ENCODE measurements around the gene SERPIND1. TPM values are rescaled to one million over a fixed set of nuclear protein-coding genes. Genes with fewer than 3 reads are reported as not detected.
A peak's percentile ranks its signal among the peaks of the same experiment; 100 is the strongest.

The SERPIND1 gene
- total RNA-seq, 2 donors from 2014 or later = not detected

GRCh38 chr22:20783844-20784723 lies 10.2 kb downstream of the SERPIND1 start:
- WGBS = 80% methylated on average over 14 of the region's 14 CpGs
- H3K4me3 ChIP-seq = no peak overlapping the region
- intact Hi-C loops (cut with DNase I) = no loop called here
- H3K27ac ChIP-seq = no peak overlapping the region
- H3K36me3 ChIP-seq = peaks cover 0 to 4% of the 10 kb centered on the region in 2 donors
- no peaks in the 10 kb centered on the region for H3K4me1 ChIP-seq (replicated peaks)
- H3K9me3 ChIP-seq = no peaks in the 10 kb centered on the region
- TF ChIP-seq POLR2AphosphoS5 (IDR thresholded peaks at IDR 0.05) = peak; percentile 13
- TF ChIP-seq POLR2A (IDR thresholded peaks at IDR 0.05) = no peak
- peak in 3 of 4 experiments; percentile 46 to 56 (median 52) for TF ChIP-seq CTCF (IDR thresholded peaks at IDR 0.05)
- no peaks in the 10 kb centered on the region for H3K27me3 ChIP-seq (replicated peaks; ENCODE audit: insufficient read depth)
- DNase-seq (ENCODE audit: low spot score) = peak; percentile 55

- WGBS = 88% methylated on average over 3 of the region's 3 CpGs
Measured at GRCh38 chr22:20785415-20785814, 11.5 kb downstream of the SERPIND1 start.

GRCh38 chr22:20786048-20786447 lies 12.1 kb downstream of the SERPIND1 start:
- intact Hi-C loops (cut with DNase I) = no loop called here
- DNase-seq (ENCODE audit: low spot score) = no peak
- Histone ChIP-seq H3K4me1 (replicated peaks) (no peaks in the 10 kb centered on the region), H3K36me3 (peaks cover 0 to 4% of the 10 kb centered on the region in 2 donors), H3K4me3 (no peak overlapping the region), H3K9me3 (no peaks in the 10 kb centered on the region), H3K27ac (no peak overlapping the region), H3K27me3 (replicated peaks; ENCODE audit: insufficient read depth) (no peaks in the 10 kb centered on the region)
- WGBS = 83% methylated on average over 8 of the region's 8 CpGs
- no peak for TF ChIP-seq POLR2AphosphoS5 (IDR thresholded peaks at IDR 0.05)
- no peak for TF ChIP-seq POLR2A (IDR thresholded peaks at IDR 0.05)
- no peak for TF ChIP-seq CTCF (IDR thresholded peaks at IDR 0.05)

More at GRCh38 chr22:20785415-20785814, 11.5 kb downstream of the SERPIND1 start:
- Histone ChIP-seq H3K36me3 (peaks cover 0 to 4% of the 10 kb centered on the region in 2 donors), H3K27me3 (replicated peaks; ENCODE audit: insufficient read depth) (no peaks in the 10 kb centered on the region), H3K9me3 (no peaks in the 10 kb centered on the region), H3K4me1 (replicated peaks) (no peaks in the 10 kb centered on the region), H3K27ac (no peak overlapping the region), H3K4me3 (no peak overlapping the region)
- intact Hi-C loops (cut with DNase I) = no loop called here
- DNase-seq (ENCODE audit: low spot score) = no peak
- no peak for TF ChIP-seq CTCF (IDR thresholded peaks at IDR 0.05)
- no peak for TF ChIP-seq POLR2A (IDR thresholded peaks at IDR 0.05)
- TF ChIP-seq POLR2AphosphoS5 (IDR thresholded peaks at IDR 0.05) = no peak

- H3K4me1 ChIP-seq (replicated peaks) = no peaks in the 10 kb centered on the region
- WGBS = 75% methylated on average over 10 of the region's 10 CpGs
- no peaks in the 10 kb centered on the region for H3K27me3 ChIP-seq (replicated peaks; ENCODE audit: insufficient read depth)
- H3K9me3 ChIP-seq = no peaks in the 10 kb centered on the region
- intact Hi-C loops (cut with DNase I) = no loop called here
- DNase-seq (ENCODE audit: low spot score) = no peak
- no peak for TF ChIP-seq POLR2A (IDR thresholded peaks at IDR 0.05)
- TF ChIP-seq POLR2AphosphoS5 (IDR thresholded peaks at IDR 0.05) = no peak
- TF ChIP-seq CTCF (IDR thresholded peaks at IDR 0.05) = no peak
- no peak overlapping the region for H3K4me3 ChIP-seq
- peaks cover 0 to 4% of the 10 kb centered on the region in 2 donors for H3K36me3 ChIP-seq
- H3K27ac ChIP-seq = no peak overlapping the region
Measured at GRCh38 chr22:20786536-20786979, 12.6 kb downstream of the SERPIND1 start.

All from prostate gland (tissue), 2 donors.